ENCODE measurements around the gene CAMSAP3.

DNA sequence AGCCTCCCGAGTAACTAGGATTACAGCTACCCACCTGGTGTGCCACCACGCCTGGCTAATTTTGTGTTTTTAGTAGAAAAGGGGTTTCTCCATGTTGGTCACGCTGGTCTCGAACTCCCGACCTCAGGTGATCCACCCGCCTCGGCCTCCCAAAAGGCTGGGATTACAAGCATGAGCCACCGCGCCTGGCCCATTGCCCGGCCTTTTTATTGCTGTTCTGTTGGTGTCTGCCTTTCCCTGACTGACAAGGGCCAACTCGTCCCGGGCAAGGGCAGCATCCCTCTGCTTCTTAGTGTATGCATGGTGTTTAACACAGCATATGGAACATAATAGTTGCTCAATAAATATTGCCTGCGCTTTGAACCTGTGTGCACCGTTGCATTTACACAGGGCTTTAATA is 67.0 kb downstream of the CAMSAP3 start:
- TF ChIP-seq, protein P1, sequence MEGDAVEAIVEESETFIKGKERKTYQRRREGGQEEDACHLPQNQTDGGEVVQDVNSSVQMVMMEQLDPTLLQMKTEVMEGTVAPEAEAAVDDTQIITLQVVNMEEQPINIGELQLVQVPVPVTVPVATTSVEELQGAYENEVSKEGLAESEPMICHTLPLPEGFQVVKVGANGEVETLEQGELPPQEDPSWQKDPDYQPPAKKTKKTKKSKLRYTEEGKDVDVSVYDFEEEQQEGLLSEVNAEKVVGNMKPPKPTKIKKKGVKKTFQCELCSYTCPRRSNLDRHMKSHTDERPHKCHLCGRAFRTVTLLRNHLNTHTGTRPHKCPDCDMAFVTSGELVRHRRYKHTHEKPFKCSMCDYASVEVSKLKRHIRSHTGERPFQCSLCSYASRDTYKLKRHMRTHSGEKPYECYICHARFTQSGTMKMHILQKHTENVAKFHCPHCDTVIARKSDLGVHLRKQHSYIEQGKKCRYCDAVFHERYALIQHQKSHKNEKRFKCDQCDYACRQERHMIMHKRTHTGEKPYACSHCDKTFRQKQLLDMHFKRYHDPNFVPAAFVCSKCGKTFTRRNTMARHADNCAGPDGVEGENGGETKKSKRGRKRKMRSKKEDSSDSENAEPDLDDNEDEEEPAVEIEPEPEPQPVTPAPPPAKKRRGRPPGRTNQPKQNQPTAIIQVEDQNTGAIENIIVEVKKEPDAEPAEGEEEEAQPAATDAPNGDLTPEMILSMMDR (IDR thresholded peaks at IDR 0.05): no peak
- no peak for TF ChIP-seq POLR2A (IDR thresholded peaks at IDR 0.05)

All from body of pancreas (tissue), 4 donors.